ENCODE measurements around the gene VSIR.

- TF ChIP-seq, protein P1, sequence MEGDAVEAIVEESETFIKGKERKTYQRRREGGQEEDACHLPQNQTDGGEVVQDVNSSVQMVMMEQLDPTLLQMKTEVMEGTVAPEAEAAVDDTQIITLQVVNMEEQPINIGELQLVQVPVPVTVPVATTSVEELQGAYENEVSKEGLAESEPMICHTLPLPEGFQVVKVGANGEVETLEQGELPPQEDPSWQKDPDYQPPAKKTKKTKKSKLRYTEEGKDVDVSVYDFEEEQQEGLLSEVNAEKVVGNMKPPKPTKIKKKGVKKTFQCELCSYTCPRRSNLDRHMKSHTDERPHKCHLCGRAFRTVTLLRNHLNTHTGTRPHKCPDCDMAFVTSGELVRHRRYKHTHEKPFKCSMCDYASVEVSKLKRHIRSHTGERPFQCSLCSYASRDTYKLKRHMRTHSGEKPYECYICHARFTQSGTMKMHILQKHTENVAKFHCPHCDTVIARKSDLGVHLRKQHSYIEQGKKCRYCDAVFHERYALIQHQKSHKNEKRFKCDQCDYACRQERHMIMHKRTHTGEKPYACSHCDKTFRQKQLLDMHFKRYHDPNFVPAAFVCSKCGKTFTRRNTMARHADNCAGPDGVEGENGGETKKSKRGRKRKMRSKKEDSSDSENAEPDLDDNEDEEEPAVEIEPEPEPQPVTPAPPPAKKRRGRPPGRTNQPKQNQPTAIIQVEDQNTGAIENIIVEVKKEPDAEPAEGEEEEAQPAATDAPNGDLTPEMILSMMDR (IDR thresholded peaks at IDR 0.05): no peak
- no peak for TF ChIP-seq POLR2A (IDR thresholded peaks at IDR 0.05)
These were observed 6.5 kb downstream of the VSIR start for GRCh38 chr10:71766717-71767419.
